Smooth muscle cell of the brain vasculature (primary cell): ENCODE data around the gene GARIN5A.
"Not testable (repeated sequence)": the region's sequence is repeated elsewhere in the genome, so short reads cannot be mapped to it uniquely, and the experiment has no call there.

ENCODE experiments used
- DNase-seq: peaks from one replicate; pipeline ENCODE4 v3.0.0-alpha.2; 2012; ENCODE audit warnings: low read depth, low spot score

GARIN5A gene

GRCh38 chr19:50488389-50489194 lies 11.9 kb upstream of the GARIN5A start:
- DNase-seq: no peak

GRCh38 chr19:50486823-50487515 lies 10.3 kb upstream of the GARIN5A start:
- DNase-seq: no peak

- no peak for DNase-seq
These were observed 8.8 kb upstream of the GARIN5A start for GRCh38 chr19:50485284-50485955.

GRCh38 chr19:50482916-50483315 lies 6.3 kb upstream of the GARIN5A start:
- DNase-seq: no peak

- no peak for DNase-seq
These were observed 5.7 kb upstream of the GARIN5A start for GRCh38 chr19:50482271-50482855.

GRCh38 chr19:50481351-50482149 lies 4.9 kb upstream of the GARIN5A start:
- DNase-seq: no peak

GRCh38 chr19:50480281-50481111 lies 3.8 kb upstream of the GARIN5A start:
- DNase-seq: no peak

- DNase-seq: no peak
These were observed 3.2 kb upstream of the GARIN5A start for GRCh38 chr19:50479761-50480251.

- no peak for DNase-seq
These were observed 2.5 kb upstream of the GARIN5A start for GRCh38 chr19:50478901-50479715.

- DNase-seq: no peak
These were observed 1.3 kb upstream of the GARIN5A start for GRCh38 chr19:50477751-50478515.

- no peak for DNase-seq
These were observed 225 bp upstream of the GARIN5A start for GRCh38 chr19:50476907-50477238.

- DNase-seq: no peak
These were observed 868 bp downstream of the GARIN5A start for GRCh38 chr19:50475736-50476223.

- DNase-seq: no peak
These were observed 1.5 kb downstream of the GARIN5A start for GRCh38 chr19:50475101-50475568.

- not testable (repeated sequence) for DNase-seq
These were observed 3.3 kb downstream of the GARIN5A start for GRCh38 chr19:50473336-50473735.

GRCh38 chr19:50468818-50469217 lies 7.8 kb downstream of the GARIN5A start:
- no peak for DNase-seq

GRCh38 chr19:50467566-50467965 lies 9.1 kb downstream of the GARIN5A start:
- DNase-seq: no peak

- no peak for DNase-seq
These were observed 10.0 kb downstream of the GARIN5A start for GRCh38 chr19:50466706-50467039.

- no peak for DNase-seq
These were observed 10.5 kb downstream of the GARIN5A start for GRCh38 chr19:50465986-50466705.
